ENCODE data around the gene SAMHD1. TPM values are rescaled to one million over a fixed set of nuclear protein-coding genes. Genes with fewer than 3 reads are reported as not detected.

The SAMHD1 gene
- total RNA-seq, 1 donor from 2014 or later: 16.9 TPM

DNA sequence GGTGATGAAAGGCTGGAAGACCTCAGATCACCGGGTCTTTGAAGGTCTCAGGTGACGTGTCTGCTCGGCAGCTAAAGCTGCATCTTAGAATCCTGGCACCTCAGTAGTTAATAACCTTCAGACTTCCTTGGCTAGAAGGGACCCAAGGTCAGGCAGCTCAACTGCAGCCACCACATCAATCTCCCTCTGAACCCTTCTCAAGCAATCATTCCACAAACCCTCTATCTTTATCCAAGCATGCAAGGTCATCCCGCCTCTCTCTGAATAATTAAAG, 92.3 kb downstream of the SAMHD1 start:
- TF ChIP-seq CTCF (IDR thresholded peaks at IDR 0.05; ENCODE audit: insufficient read depth, low read length, poor library complexity, severe bottlenecking): no peak
- no peak for DNase-seq (ENCODE audit: low read depth)
- Histone ChIP-seq H3K27me3 (ENCODE audit: control insufficient read depth, insufficient read depth, low read length) (no peaks in the 10 kb centered on the region), H3K36me3 (ENCODE audit: control insufficient read depth, insufficient read depth, low read length) (no peaks in the 10 kb centered on the region), H3K4me3 (ENCODE audit: low read depth, low read length) (no peak overlapping the region)

GRCh38 chr20:36856691-36857635, 94.5 kb downstream of the SAMHD1 start:
- DNase-seq (ENCODE audit: low read depth): no peak
- Histone ChIP-seq H3K36me3 (ENCODE audit: control insufficient read depth, insufficient read depth, low read length) (no peaks in the 10 kb centered on the region), H3K27me3 (ENCODE audit: control insufficient read depth, insufficient read depth, low read length) (no peaks in the 10 kb centered on the region), H3K4me3 (ENCODE audit: low read depth, low read length) (no peak overlapping the region)
- no peak for TF ChIP-seq CTCF (IDR thresholded peaks at IDR 0.05; ENCODE audit: insufficient read depth, low read length, poor library complexity, severe bottlenecking)

DNA sequence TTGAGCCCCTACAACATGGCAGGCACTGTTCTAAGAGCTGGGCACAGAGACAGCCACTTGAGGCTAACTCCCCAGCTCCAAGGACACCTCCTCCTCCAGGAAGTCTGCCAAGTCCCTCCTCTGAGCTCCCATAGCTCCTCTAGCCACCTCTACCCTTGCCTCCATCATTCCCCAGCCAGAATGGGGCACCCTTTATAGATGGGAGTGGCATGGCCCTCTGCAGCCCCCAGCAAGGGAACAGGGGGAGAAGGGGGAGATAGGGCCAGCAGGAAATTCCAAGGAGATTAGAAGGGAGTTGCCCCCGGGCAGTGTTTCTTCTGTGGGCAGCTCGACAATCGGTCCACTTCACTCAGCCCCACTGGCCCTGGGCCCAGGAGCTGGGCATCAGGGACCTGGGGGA, 95.3 kb downstream of the SAMHD1 start:
- DNase-seq (ENCODE audit: low read depth): no peak
- no peaks in the 10 kb centered on the region for H3K36me3 ChIP-seq (ENCODE audit: control insufficient read depth, insufficient read depth, low read length)

GRCh38 chr20:36855241-36855657, 96.3 kb downstream of the SAMHD1 start:
- DNase-seq (ENCODE audit: low read depth): no peak
- no peaks in the 10 kb centered on the region for H3K27me3 ChIP-seq (ENCODE audit: control insufficient read depth, insufficient read depth, low read length)
- no peaks in the 10 kb centered on the region for H3K36me3 ChIP-seq (ENCODE audit: control insufficient read depth, insufficient read depth, low read length)
- no peak overlapping the region for H3K4me3 ChIP-seq (ENCODE audit: low read depth, low read length)
- no peak for TF ChIP-seq CTCF (IDR thresholded peaks at IDR 0.05; ENCODE audit: insufficient read depth, low read length, poor library complexity, severe bottlenecking)

More for the DNA sequence above, 95.3 kb downstream of the SAMHD1 start:
- Histone ChIP-seq H3K27me3 (ENCODE audit: control insufficient read depth, insufficient read depth, low read length) (no peaks in the 10 kb centered on the region), H3K4me3 (ENCODE audit: low read depth, low read length) (no peak overlapping the region)
- no peak for TF ChIP-seq CTCF (IDR thresholded peaks at IDR 0.05; ENCODE audit: insufficient read depth, low read length, poor library complexity, severe bottlenecking)

DNA sequence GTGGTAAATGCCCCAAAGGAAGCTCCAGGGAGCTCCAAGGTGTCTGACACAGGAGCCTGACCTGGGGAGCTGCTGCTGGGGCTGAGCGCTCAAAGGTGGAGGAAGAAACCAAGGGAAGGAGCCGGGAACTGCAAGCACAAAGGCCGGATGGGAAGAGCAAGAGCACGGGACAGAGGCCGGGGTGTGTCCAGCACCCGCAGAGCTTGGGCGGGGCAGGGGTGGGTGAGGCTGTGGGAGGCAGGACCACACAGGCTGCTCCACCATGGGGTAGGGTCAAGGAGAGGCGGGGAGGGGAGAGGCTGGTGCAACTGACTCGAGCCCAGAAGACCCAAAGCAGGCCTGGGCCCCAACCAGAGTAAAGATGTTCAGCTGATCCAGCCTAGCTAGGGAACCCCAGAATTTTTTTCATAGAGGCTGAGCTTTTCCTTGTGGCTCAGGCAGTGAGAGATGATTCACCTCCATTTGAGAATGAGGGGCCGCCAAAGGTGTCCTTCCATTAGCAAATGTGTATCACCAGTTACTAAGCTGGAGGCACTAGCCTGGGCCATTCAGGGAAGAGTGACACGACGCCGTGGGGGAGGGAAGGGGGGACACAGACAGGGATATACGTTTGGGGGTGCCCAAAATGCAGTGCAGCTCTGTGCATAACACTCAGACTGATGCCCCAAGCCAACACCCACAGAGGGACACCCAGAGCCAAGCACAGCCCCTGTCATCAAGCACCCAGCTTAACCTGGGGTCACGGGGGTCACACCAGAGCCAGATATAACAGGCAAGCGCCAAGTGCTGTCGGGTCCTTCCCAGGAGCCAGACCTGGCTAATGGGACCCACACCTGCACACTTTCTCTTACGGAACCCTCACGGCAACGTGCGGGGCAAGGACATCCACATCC, 96.9 kb downstream of the SAMHD1 start:
- no peaks in the 10 kb centered on the region for H3K27me3 ChIP-seq (ENCODE audit: control insufficient read depth, insufficient read depth, low read length)
- DNase-seq (ENCODE audit: low read depth): no peak
- no peaks in the 10 kb centered on the region for H3K36me3 ChIP-seq (ENCODE audit: control insufficient read depth, insufficient read depth, low read length)
- TF ChIP-seq CTCF (IDR thresholded peaks at IDR 0.05; ENCODE audit: insufficient read depth, low read length, poor library complexity, severe bottlenecking): no peak
- H3K4me3 ChIP-seq (ENCODE audit: low read depth, low read length): no peak overlapping the region

Data from kidney epithelial cell (primary cell).